T follicular helper cell (primary cell): ENCODE data around the gene PTPRN2.
"Not testable (repeated sequence)": the region's sequence is repeated elsewhere in the genome, so short reads cannot be mapped to it uniquely, and the experiment has no call there.

Experiments
- DNase-seq: peaks from one replicate; pipeline ENCODE4 v3.0.0-alpha.2; 2020; ENCODE audit warnings: low read depth

Gene PTPRN2

DNA sequence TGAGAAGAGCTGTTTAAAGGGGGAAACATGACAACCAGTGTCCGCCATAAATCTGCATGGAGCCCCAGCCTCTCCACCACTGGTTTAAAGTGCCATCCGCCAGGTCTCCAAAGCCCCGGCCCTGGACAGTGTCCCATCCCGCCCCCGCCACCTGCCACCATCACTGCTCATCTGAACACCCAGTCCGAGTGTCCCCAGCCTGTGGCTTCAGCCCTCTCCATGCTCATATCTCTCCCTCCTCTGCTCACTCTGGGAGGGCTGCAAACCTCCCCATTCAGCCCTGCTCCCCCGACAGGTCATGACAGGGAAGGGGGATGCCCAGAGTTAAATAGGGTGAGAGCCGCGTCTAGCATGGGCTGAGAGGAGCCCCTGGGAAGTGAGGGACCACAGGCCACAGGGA is 984.6 kb downstream of the PTPRN2 start:
- no peak for DNase-seq

DNA sequence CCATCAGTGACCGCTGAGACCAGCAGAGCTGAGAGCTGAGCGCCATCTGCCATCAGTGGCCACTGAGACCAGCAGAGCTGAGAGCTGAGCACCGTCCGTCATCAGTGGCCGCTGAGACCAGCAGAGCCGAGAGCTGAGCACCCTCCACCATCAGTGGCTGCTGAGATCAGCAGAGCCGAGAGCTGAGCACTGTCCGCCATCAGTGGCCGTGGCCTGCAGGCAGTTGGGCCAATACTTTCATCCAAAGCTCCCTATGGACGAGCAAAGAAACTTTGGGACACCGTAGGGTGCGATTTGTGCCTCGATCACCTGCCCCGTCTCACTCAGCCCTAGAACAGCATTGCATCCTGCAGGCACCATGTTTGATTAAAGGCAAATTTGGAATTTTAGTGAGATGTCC is 985.0 kb downstream of the PTPRN2 start:
- no peak for DNase-seq

DNA sequence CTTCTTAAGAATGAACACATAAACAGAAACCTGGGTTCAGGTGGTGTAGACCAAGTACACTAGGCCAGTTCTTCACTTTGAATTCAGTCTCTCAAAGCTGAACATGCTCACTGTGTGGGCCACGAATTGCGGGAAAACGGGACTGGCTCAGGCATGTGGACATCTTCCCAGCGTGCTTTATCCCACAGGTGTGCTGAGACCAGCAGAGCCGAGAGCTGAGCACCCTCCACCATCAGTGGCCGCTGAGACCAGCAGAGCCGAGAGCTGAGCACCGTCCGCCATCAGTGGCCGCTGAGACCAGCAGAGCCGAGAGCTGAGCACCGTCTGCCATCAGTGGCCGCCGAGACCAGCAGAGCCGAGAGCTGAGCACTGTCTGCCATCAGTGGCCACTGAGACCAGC is 985.5 kb downstream of the PTPRN2 start:
- no peak for DNase-seq

DNA sequence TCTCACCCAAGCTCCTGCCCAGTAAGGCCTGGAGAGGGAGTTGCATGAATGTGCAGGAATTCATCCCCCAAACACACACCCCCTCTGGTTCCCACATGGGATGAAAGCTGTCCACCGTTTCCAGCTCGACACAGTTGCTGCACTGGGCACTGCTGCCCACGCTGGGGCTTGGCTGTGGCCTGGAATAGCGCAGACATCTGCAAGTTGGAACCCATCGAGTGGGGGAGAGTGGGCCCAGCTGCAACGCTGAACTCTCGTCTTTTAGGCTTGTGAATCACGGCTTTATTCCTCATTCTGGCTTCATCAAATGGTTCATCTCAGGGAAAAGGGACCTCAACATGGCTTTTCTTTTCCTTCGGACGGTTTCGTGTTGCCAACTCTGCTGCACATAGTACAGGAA is 986.1 kb downstream of the PTPRN2 start:
- no peak for DNase-seq

DNA sequence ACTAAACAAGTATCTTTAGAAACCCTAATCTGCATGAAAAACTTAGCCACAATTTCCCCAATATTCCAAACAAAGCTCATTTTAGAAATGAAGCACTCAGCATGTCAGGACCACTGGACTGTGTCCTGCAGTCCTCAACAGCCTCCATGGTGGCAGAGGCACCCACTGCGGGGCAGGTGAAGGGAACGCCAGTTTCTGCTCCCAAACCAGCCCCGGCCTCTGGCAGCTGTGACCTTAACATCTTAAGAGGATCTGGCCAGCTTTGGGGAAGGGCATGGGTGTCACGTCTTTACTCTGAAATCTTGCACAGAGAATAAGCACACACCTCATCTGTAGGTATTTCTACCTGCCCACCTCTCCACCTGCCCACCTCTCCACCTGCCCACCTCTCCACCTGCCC is 988.1 kb downstream of the PTPRN2 start:
- no peak for DNase-seq

DNA sequence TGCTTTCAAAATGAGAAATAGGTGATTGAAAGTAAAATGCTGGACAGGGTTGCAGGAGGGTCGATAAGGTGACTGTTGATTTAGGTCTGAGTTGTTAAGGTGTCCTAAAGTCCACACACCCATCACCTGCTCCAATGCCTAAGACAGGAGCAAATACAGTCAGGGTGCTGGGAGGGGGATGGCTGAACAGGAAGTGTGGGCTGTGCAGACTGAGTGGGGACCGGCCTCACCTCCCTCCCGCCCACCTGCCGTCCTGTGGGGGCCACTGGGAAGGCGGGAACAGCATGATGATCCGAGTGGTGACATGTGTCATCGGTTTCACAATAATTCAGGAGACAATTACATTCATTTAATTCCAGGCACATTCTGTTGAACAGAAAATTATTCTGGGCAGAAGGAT is 990.1 kb downstream of the PTPRN2 start:
- no peak for DNase-seq

DNA sequence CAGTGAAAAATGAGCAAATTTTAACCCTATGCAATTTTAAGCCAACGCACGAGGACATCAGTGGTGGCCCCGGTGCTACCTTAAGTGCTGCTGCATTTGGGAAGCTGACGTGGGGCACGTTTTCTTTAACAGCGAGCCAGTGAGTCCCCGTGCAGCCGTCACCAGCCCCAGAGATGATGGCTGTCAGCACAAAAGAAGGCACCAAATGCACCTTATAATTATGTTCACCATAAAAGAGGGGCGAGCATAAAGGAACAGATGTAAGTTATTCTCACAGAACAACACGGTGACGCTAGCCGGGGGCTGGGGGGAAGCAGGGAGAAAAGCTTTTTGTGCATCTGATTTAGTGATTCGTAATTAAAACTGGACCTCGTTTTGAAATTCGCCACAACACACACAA is 990.7 kb downstream of the PTPRN2 start:
- no peak for DNase-seq

DNA sequence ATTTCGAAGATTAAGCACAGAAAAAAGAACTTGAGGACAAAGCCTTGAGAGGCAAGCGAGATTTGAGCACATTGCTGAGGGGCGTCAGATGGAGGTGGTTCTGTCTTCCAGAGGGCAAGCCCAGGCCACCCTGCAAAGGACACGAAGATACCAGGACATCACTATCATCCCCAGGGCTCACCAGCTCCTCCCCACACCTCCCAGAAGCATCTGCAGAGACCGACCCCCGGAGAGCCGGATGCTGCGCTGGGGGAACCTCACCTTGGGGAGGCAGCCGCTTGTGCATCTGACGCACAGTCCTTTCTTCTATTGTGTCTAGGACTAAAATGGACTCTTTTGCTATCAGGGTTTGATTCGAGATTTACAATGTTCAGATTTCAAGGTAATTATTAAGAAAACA is 991.2 kb downstream of the PTPRN2 start:
- DNase-seq = no peak

DNA sequence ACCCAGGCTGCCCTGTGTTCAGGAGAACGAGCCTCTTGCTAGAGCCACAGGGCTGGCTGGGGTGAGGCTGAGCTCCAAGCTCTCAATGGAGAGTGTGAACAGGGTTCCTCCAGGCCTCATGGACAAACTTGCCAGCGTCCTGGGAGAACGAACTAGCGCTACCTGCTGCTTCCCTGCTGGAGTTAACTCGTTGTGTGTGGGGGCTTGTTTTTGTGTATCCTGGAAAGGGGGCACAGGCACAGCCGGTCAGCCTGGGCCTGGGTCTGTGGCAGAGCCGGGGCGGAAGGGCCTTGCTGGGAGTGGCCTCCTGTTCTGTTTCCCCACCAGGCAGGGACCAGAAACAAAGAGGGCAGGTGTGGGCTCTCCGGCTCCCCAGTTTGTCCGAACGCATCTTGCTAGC is 991.6 kb downstream of the PTPRN2 start:
- DNase-seq = no peak

DNA sequence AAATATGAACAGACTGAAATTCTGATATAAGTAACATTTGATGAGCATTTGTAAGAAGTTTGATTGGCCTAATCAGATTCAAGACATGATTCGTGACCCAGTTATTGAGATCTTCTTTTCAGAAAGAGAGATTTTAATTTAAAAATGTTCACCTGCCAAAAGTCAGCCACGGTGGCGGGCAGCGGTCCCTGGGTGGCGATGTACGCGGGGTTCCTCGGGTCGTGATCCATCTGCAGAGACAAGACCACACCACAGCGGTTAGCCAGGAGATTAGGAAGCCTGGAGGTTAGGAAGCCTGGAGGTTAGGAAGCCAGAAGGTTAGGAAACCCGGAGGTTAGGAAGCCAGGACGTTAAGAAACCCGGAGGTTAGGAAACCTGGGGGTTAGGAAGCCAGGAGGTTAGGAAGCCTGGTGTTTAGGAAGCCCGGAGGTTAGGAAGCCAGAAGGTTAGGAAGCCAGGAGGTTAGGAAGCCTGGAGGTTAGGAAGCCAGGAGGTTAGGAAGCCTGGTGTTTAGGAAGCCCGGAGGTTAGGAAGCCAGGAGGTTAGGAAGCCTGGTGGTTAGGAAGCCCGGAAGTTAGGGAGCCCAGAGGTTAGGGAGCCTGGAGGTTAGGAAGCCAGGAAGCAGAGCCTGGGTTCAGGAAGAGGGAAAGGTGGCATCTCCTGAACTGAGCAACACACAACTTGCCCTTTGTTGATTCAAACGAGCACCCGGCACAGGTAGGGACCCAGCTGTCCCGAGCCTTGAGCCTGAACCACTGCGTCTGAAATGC is 992.4 kb downstream of the PTPRN2 start:
- no peak for DNase-seq

DNA sequence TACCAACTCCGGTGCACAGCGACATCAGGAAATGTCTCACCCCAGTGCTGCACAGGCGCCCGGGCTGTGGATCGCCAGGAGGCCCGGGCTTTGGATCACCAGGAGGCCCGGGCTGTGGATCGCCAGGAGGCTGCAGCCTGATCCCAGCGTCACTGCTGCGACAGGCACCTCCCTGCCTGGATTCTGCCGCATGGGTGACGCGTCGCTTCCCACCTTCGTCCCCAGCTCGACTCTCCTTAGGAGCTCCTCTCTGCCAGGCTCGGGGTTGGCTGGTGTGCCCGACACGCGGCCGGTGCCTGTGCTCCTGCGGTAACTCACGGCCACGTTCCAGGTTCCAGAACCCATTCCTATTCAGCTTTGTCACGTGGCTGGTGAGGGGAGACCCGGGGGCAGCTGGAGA is 993.3 kb downstream of the PTPRN2 start:
- no peak for DNase-seq

DNA sequence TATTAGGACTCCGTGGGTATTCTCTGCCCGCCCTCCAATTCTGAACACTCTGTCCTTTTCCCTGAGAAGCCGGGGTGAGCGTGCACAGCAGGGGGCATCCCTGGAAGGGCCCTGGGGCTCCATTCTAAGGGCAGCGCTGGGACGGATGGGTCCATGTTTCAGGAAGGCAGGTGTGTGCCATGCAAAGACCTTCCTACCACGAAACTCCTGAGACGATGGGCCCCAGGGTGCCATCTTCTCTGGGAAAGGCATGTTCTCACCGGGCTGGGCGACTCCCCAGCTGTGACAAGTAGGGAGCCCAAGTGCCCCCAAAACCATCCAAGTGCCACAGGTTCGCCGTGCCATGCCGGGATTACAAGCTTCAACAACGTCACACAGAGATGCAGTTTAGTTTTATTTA is 994.1 kb downstream of the PTPRN2 start:
- DNase-seq = no peak

DNA sequence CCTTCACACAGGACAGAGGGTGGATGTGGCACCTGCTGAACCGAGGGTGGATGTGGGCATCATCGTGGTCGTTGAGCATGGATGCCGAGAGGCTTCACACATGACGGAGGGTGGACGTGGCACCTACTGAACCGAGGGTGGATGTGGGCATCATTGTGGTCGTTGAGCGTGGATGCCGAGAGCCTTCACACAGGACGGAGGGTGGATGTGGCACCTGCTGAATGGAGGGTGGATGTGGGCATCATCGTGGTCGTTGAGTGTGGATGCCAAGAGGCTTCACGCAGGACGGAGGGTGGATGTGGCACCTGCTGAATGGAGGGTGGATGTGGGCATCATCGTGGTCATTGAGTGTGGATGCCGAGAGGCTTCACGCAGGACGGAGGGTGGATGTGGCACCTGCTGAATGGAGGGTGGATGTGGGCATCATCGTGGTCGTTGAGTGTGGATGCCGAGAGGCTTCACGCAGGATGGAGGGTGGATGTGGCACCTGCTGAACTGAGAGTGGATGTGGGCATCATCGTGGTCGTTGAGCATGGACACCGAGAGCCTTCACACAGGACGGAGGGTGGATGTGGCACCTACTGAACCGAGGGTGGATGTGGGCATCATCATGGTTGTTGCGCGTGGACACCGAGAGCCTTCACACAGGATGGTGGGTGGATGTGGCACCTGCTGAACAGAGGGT is 994.8 kb downstream of the PTPRN2 start:
- DNase-seq = not testable (repeated sequence)

DNA sequence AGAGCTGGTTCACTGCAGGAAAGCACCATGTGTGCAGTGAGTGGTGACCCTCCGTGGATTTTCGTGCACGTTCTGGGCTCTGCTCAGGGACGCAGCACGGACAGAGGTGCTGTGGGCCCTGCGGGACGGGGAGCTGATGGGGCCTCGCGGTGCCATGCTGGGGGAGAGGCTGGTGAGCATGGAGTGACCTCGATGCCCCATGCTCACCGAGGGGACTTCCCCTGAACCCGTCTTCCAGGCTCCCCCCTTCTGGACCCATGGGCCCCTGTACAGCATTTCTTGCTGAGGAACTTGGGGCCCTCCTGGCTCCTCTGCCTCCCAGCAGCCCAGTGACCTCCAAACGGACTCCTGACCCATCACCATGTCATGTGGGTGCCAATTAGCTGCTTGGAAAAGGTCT is 997.1 kb downstream of the PTPRN2 start:
- no peak for DNase-seq

DNA sequence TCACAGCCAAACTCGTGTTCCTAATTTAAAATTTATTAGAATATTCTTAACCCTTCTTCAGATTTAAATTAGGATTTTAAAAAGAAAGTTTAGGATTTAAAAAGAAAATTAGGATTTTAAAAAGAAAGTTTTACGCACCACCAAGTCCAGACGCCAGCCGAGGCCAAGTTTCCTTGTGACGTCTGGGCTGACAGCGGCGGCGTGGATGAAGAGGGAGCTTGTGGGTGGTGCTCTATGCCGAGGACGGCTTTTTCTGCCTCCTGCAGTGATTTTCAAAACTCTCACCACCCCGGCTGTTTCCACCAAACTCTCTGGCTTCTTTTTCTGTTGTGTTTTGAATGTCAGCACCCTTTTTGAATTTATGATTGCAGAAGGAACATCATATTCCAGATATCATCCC is 997.9 kb downstream of the PTPRN2 start:
- DNase-seq = no peak

DNA sequence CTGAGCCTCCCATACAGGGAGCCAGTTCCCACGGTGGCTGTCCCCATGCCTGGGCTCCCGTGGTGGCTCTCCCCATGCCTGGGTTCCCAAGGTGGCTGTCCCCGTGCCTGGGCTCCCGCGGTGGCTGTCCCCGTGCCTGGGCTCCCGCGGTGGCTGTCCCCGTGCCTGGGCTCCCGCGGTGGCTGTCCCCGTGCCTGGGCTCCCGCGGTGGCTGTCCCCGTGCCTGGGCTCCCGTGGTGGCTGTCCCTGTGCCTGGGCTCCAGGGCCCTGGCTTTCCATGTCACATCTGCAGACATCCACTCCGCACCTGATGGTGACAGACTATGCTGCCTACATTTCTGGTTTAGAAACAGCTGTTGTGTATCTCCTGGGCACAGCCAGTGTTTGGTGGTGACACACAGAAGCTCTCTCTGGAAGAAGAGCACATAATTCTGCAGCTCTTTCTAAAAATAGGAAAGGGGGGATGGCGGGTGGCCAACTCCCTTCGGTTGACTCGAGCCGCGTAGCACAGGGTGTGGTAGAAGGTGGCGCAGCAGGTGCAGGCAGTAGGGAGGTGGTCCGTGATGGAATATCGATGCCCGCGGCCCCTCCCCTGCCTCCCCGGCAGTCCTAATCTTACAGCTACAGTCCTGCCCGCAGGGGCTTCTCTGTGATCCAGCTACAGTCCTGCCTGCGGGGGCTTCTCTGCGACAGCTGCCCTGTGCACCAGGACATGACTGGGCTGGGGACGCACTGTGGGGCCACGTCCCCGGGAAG is 999.6 kb downstream of the PTPRN2 start:
- DNase-seq = no peak

DNA sequence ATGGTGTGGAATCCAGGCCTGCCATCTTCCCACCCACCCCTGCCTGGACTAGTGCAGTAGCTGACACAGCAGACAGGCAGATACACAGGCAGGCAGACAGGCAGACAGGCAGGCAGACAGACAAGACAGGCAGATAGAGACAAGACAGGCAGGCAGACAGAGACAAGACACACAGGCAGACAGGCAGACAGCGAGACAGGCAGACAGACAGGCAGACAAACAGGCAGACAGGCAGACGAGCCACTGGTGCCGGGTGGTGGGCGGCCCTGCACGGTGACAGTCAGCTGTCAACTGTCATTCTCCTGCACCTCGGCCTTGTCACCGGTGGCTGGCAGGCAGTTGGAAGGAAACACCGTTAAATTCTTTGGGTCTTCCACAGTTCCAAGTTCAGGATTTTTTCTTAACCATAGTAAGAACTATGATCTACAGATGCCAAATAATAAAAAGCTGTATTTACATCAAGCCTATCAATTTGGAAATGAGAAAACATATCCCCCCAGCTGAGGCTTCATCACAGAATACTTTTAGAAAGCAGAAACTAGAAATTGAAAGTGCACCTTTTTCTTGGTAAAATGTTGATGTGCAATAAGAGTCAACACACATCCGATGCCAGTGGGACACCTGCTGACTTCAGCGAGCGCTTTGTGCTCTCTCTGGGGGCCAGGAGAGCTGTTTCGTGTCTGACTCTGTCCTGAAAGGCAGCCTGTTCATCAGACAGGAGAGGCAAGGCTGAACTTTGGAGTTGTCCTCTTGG is 1000.4 kb downstream of the PTPRN2 start:
- no peak for DNase-seq

DNA sequence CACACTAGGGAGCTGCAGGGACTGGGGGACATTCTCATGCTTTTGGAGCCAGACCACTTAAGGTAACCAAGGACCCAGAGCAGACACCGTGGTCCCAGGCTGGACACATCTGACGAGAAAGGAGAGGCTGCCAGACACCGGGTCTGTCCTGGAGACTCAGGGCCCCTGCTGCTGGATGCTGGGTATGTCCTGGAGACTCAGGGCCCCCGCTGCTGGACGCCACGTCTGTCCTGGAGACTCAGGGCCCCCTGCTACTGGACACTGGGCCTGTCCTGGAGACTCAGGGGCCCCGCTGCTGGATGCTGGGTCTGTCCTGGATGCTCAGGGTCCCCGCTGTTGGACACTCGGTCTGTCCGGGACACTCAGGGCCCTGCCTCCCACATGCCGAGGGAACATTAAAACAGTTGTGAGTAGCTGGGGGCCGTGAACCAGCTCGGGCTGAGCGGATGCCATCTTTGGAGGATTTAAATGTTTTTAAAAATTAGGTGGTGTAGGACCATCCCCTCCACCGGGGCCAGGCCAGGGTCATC is 1001.1 kb downstream of the PTPRN2 start:
- no peak for DNase-seq

DNA sequence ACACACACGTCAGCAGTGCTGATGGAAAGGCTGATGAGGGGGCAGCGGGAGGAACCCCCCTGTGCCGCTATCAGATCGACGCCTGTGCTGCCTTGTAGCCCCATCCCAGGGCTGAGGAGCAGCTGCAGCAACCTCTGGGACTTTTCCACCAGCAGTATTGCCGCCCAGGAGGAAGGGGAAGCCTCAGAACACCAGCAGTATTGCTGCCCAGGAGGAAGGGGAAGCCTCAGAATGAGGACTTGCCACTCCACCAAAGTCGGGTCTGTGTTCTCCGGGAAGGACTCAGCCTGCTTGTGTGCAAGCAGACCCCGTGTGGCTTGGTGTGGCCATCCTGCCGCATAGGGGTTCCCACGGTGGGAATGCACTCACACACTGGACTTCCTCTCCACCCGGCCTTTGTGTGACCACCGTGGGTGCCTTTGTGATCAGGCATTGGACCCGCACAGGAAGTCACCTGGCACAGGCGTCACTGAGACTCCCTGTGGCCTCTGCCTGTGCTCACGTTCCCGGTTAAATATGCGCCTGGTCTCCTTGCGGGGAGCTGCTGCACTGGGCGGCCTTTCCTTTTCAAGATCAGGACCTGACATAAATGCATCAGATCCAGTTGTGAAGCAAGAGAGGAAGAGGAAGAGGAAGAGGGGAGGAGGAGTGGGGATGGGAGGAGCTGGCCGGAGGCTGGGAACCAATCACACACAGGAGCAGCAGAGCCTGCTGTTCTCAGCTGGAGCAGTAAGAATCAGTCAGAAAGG is 1002.3 kb downstream of the PTPRN2 start:
- no peak for DNase-seq

DNA sequence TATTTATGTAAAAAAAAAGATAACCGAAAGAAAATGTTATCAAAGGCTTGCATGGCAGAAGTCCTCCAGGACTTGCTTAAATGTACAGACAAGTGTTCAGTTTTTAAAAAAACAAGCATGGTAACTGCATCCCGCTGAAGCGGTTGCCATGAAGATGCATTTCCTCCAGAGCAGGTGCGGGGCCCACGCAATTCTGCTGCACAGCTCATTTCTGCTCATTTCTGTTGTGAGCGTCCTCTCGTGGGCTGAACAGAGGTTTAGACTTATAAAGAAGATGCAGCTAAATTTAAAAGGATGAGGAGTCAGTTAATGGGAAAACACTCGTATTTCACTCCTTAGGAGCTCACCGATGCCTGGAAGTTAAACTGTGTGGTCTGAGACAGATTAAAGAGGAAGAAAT is 1003.2 kb downstream of the PTPRN2 start:
- no peak for DNase-seq

DNA sequence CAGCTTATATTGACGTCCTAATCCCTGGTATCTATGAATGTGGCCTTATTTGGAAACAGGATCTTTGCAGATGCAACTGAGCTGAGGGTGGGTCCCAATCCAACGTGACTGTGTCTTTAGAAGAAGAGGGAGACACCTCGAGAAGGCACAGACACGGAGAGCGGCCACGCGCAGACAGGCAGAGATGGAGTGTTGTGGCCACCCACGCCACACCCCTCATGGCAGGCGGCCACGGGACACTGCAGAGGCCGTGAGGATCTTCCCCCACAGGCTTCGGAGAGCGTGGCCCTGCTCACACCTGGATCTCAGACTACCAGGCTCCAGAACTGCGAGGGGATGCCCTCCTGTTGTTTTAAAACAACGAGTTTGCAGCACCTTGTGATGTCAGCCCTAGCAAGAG is 1005.9 kb downstream of the PTPRN2 start:
- DNase-seq = no peak
